Measurements from ENCODE around the gene LPO. TPM values are rescaled to one million over a fixed set of nuclear protein-coding genes. Genes with fewer than 3 reads are reported as not detected.

The LPO gene
- total and polyA plus RNA-seq, 2 donors (not counting 1 experiment from before 2014, with no cell fraction given), result not detected

DNA sequence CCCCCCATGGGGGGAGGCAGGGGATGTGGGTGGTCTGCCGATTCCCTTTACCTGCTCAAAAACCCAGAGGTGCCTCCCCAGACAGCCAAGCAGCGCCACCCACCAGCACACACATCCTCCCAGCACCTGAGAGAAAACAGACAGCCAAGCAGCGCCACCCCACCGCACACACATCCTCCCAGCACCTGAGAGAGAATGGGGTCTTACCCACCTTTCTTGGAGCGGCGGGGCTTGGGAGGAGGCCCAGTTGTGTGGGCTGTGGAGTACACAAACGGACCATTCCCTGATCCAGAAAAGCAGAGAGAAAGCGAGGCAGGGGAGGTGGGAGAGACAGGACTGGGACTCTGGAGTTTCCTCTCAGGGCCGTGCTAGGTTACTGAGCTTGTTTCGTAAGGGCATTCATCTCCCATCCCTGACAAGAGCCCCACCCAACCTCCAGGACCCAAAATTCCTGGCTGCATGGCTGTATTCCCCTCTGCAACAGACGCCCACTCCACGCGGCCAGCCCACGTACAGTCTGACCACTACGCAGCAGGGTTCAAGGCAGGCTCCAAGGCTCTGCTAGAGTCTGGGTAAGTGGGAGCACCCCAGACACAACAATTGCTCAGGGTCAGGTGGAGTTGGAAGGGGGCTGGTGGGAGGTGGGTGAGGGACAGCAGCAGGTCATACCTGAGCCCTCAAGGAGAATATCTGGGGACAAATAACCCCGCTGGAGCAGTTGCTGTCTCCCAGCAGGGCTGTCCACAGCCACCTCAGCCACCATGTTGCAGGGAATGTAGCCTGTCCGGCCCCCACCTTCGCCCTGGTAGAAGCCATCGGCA is 68.0 kb downstream of the LPO start:
- Histone ChIP-seq H3K36me3 (ENCODE audit: control insufficient read depth, insufficient read depth, low read length) (no peaks in the 10 kb centered on the region), H3K4me2 (ENCODE audit: extremely low read depth, insufficient read depth, low read length) (no peak overlapping the region), H2AFZ (ENCODE audit: low read length) (no peak overlapping the region), H4K20me1 (ENCODE audit: control insufficient read depth, extremely low read depth, insufficient read depth, low read length) (no peaks in the 10 kb centered on the region), H3K9ac (ENCODE audit: insufficient read depth, low read length) (no peak overlapping the region), H3K4me3 (replicated peaks in 1 of 4; ENCODE audit: control extremely low read depth in 1 of 4, insufficient read depth in 1 of 4, low read depth in 3 of 4, low read length in 4 of 4) (no peak overlapping the region), H3K27me3 (ENCODE audit: control insufficient read depth, insufficient read depth, low read length) (no peaks in the 10 kb centered on the region), H3K9me3 (ENCODE audit: control insufficient read depth, insufficient read depth, low read depth, low read length) (no peaks in the 10 kb centered on the region), H3K4me1 (ENCODE audit: control insufficient read depth, extremely low read depth, insufficient read depth, low read length) (no peaks in the 10 kb centered on the region), H3K79me2 (ENCODE audit: control insufficient read depth, insufficient read depth, low read length) (no peaks in the 10 kb centered on the region), H3K27ac (ENCODE audit: insufficient read depth, low read length) (no peak overlapping the region)
- no peak for DNase-seq (ENCODE audit: low read depth in 2 of 2)
- TF ChIP-seq, protein P1, sequence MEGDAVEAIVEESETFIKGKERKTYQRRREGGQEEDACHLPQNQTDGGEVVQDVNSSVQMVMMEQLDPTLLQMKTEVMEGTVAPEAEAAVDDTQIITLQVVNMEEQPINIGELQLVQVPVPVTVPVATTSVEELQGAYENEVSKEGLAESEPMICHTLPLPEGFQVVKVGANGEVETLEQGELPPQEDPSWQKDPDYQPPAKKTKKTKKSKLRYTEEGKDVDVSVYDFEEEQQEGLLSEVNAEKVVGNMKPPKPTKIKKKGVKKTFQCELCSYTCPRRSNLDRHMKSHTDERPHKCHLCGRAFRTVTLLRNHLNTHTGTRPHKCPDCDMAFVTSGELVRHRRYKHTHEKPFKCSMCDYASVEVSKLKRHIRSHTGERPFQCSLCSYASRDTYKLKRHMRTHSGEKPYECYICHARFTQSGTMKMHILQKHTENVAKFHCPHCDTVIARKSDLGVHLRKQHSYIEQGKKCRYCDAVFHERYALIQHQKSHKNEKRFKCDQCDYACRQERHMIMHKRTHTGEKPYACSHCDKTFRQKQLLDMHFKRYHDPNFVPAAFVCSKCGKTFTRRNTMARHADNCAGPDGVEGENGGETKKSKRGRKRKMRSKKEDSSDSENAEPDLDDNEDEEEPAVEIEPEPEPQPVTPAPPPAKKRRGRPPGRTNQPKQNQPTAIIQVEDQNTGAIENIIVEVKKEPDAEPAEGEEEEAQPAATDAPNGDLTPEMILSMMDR (conservative IDR thresholded peaks at IDR 0.05 in 1 of 2, IDR thresholded peaks at IDR 0.05 in 1 of 2; ENCODE audit: low read depth in 1 of 2, low read length in 2 of 2), result no peak
- TF ChIP-seq EZH2 (IDR thresholded peaks at IDR 0.05; ENCODE audit: low read length, missing control alignments), result no peak

DNA sequence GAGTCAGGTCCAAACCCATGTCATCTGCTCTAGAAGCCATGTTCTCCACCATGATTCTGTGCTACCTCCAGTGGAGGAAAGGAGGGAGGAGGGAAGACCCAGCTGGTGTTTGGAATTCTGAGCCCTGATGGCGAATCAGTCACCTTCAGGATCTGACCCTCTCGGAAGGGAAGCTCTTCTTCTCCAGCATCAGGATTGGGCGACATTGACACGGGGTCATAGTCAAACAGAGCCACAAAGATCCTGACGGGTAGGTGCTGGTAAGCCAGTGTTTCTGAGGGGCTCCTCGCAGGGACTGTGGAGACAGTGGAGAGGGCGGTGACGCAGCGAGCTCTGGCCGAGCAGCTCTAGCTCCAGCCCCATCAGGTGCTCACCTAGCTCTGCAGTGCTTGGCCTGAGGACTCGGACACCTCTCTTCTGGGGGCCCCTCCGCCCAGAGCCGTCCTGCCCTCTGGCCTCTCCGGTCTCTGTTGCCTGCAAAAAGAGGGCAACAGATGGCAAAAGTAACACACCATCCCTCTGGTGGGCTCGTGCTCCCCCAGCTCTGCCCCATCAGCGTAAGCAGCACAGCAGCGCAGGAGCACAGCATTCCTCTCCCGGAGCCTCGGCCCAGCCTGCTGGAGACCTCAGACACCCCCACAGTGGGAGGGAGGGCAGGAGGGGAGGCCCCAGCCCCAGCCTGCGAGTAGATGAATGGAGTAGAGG is 69.2 kb downstream of the LPO start:
- Histone ChIP-seq H3K4me3 (replicated peaks in 1 of 4; ENCODE audit: control extremely low read depth in 1 of 4, insufficient read depth in 1 of 4, low read depth in 3 of 4, low read length in 4 of 4) (no peak overlapping the region), H3K36me3 (ENCODE audit: control insufficient read depth, insufficient read depth, low read length) (no peaks in the 10 kb centered on the region), H4K20me1 (ENCODE audit: control insufficient read depth, extremely low read depth, insufficient read depth, low read length) (no peaks in the 10 kb centered on the region), H3K27ac (ENCODE audit: insufficient read depth, low read length) (no peak overlapping the region), H3K79me2 (ENCODE audit: control insufficient read depth, insufficient read depth, low read length) (no peaks in the 10 kb centered on the region), H3K4me2 (ENCODE audit: extremely low read depth, insufficient read depth, low read length) (no peak overlapping the region), H2AFZ (ENCODE audit: low read length) (no peak overlapping the region), H3K4me1 (ENCODE audit: control insufficient read depth, extremely low read depth, insufficient read depth, low read length) (no peaks in the 10 kb centered on the region), H3K9me3 (ENCODE audit: control insufficient read depth, insufficient read depth, low read depth, low read length) (no peaks in the 10 kb centered on the region), H3K9ac (ENCODE audit: insufficient read depth, low read length) (no peak overlapping the region), H3K27me3 (ENCODE audit: control insufficient read depth, insufficient read depth, low read length) (no peaks in the 10 kb centered on the region)
- no peak for DNase-seq (ENCODE audit: low read depth in 2 of 2)
- TF ChIP-seq, protein P1 (conservative IDR thresholded peaks at IDR 0.05 in 1 of 2, IDR thresholded peaks at IDR 0.05 in 1 of 2; ENCODE audit: low read depth in 1 of 2, low read length in 2 of 2), result no peak
- no peak for TF ChIP-seq EZH2 (IDR thresholded peaks at IDR 0.05; ENCODE audit: low read length, missing control alignments)

DNA sequence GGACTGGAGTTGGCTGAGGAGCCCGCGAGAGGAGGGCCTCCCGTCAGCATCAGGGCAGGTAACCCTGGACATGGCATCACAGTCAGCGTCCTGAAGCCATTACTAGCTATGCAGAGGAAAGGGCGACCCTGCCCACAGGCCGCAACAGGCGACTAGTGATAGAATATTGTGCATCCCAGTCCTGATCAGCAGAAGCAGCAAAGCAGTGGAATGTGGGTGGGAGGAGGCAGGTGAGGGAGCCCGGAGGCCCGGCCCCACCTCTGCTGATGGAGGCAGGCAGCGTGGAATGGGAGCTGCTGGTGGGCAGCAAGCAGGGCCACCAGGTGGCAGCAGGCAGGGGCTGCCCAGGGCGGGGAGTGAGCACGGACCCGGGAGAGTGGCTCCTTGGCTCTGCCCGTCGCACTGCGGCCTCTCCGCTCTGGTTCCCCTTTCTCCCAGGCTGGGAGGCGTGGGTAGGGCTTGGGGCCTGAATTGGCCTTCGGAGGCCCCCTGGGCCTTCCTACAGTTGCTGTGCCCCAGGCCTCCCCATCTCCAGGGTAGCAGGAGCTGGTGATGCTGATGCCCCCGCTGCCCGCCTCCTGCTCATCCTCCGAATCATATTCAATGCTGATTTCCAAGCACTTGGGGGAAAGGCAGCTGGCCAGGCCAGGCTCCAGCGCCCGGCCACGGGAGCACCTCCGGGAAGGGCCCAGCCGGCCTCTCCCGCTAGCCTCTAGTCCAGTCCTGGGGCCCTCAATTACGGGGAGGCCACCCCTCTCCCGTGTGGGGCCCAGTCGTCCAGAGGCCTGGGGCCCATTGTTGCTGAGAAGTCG is 70.0 kb downstream of the LPO start:
- Histone ChIP-seq H3K4me3 (replicated peaks in 1 of 4; ENCODE audit: control extremely low read depth in 1 of 4, insufficient read depth in 1 of 4, low read depth in 3 of 4, low read length in 4 of 4) (no peak overlapping the region), H4K20me1 (ENCODE audit: control insufficient read depth, extremely low read depth, insufficient read depth, low read length) (no peaks in the 10 kb centered on the region), H3K36me3 (ENCODE audit: control insufficient read depth, insufficient read depth, low read length) (no peaks in the 10 kb centered on the region), H3K27me3 (ENCODE audit: control insufficient read depth, insufficient read depth, low read length) (no peaks in the 10 kb centered on the region), H3K27ac (ENCODE audit: insufficient read depth, low read length) (no peak overlapping the region), H2AFZ (ENCODE audit: low read length) (no peak overlapping the region), H3K9ac (ENCODE audit: insufficient read depth, low read length) (no peak overlapping the region), H3K4me2 (ENCODE audit: extremely low read depth, insufficient read depth, low read length) (no peak overlapping the region), H3K4me1 (ENCODE audit: control insufficient read depth, extremely low read depth, insufficient read depth, low read length) (no peaks in the 10 kb centered on the region), H3K79me2 (ENCODE audit: control insufficient read depth, insufficient read depth, low read length) (no peaks in the 10 kb centered on the region), H3K9me3 (ENCODE audit: control insufficient read depth, insufficient read depth, low read depth, low read length) (no peaks in the 10 kb centered on the region)
- no peak for DNase-seq (ENCODE audit: low read depth in 2 of 2)
- no peak for TF ChIP-seq EZH2 (IDR thresholded peaks at IDR 0.05; ENCODE audit: low read length, missing control alignments)
- TF ChIP-seq, protein P1 (conservative IDR thresholded peaks at IDR 0.05 in 1 of 2, IDR thresholded peaks at IDR 0.05 in 1 of 2; ENCODE audit: low read depth in 1 of 2, low read length in 2 of 2), result peak in 1 of 2 donors; percentile 21
